ENCODE measurements around the gene CHMP4B. TPM values are rescaled to one million over a fixed set of nuclear protein-coding genes. Genes with fewer than 3 reads are reported as not detected.

The CHMP4B gene, protein sequence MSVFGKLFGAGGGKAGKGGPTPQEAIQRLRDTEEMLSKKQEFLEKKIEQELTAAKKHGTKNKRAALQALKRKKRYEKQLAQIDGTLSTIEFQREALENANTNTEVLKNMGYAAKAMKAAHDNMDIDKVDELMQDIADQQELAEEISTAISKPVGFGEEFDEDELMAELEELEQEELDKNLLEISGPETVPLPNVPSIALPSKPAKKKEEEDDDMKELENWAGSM
- total RNA-seq = 10 to 100 TPM; 45.1 to 64.7 (median 60.8) TPM
- 30.9 TPM for total RNA-seq (2013)
- total RNA-seq = 22.9 to 105 (median 43.0) reads per million in 29 experiments

GRCh38 chr20:33810885-33811775 lies at the start of gene CHMP4B:
Gene CHMP4B, plus strand, starts transcription at chr20:33811348. Its CDS starts 121 bp downstream, at chr20:33811469.
- WGBS (ENCODE audit: insufficient coverage) = under 1% methylated on average over 71 of the region's 71 CpGs
- ATAC-seq (replicated peaks in 1 of 4) (peak; percentile 97 to 99 (median 98)), DNase-seq (peak; percentile 95 to 99 (median 99))
- Histone ChIP-seq H3K4me1 (ENCODE audit: control insufficient read depth in 1 of 2, extremely low read depth in 1 of 2, insufficient read depth in 2 of 2, low read length in 2 of 2) (peaks cover 24 to 37% of the 10 kb centered on the region in 2 experiments), H3K27me3 (replicated peaks in 1 of 2; ENCODE audit: control insufficient read depth in 2 of 2, extremely low read depth in 1 of 2, insufficient read depth in 2 of 2, low read length in 1 of 2) (no peaks in the 10 kb centered on the region), H3K27ac (ENCODE audit: low read length) (peak within 1 kb of the TSS; percentile 54), H3K4me3 (ENCODE audit: control insufficient read depth in 1 of 2, extremely low read depth in 1 of 2, low read length in 1 of 2) (peak within 1 kb of the TSS; percentile 90 to 97), H3K36me3 (ENCODE audit: control insufficient read depth in 2 of 2, extremely low read depth in 1 of 2, insufficient read depth in 1 of 2, low read length in 1 of 2) (no peaks in the 10 kb centered on the region), H3K9me3 (no peaks in the 10 kb centered on the region)
- H3K27me3 Mint-ChIP-seq = no peaks in the 10 kb centered on the region
- H3K9me3 Mint-ChIP-seq = no peaks in the 10 kb centered on the region
- CTCF ChIA-PET = interaction anchor here in 1 of 2 donors (0.5 to 1.7 kb wide), 5 partner anchors 16 to 301 kb away, joined by 3 to 5 read pairs (median 3); partner anchors contain the start of gene EIF2S2
- peak within 1 kb of the TSS; percentile 79 to 94 for H3K27ac Mint-ChIP-seq
- peaks cover 9% of the 10 kb centered on the region for H3K36me3 Mint-ChIP-seq
- peaks cover 44 to 46% (median 45%) of the 10 kb centered on the region in 3 donors for H3K4me1 Mint-ChIP-seq
- peak within 1 kb of the TSS; percentile 92 to 99 (median 96) for H3K4me3 Mint-ChIP-seq
- POLR2A ChIA-PET = interaction anchor here (0.7 to 1.3 kb wide), 3 partner anchors 21 to 301 kb away, joined by 3 to 8 read pairs (median 7); partner anchors contain the start of genes EIF2S2 (in 1 of the 2) and RALY (in 1 of the 2)

DNA sequence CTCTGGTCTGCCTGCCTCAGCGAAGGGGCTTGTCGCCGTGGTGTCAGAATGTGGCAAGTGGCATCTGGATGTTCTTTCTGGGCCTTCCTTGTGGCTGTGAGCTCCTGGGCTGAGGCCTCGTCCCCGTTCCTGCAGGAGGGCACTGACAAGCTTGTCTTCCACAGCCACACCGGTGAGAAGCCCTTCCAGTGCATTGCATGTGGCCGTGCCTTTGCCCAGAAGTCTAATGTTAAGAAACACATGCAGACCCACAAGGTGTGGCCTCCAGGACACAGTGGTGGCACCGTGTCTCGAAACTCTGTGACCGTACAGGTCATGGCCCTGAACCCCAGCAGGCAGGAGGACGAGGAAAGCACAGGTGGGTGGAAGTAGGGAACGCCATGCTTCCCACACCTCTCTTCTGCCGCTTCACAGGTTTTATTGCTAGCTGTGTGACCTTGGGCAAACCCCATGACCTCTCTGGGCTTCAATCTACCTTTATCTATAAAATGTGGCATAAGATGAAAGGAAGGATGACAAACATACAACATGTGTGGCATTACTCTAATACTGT lies 49.4 kb upstream of the CHMP4B start:
- H3K36me3 ChIP-seq (ENCODE audit: control insufficient read depth in 2 of 2, extremely low read depth in 1 of 2, insufficient read depth in 1 of 2, low read length in 1 of 2) = peaks cover 7 to 9% of the 10 kb centered on the region in 2 donors
- Mint-ChIP-seq H3K4me3 (no peak overlapping the region), H3K9me3 (peaks cover 0 to 6% (median 5%) of the 10 kb centered on the region in 3 donors), H3K36me3 (peaks cover 40% of the 10 kb centered on the region), H3K27ac (no peak overlapping the region), H3K27me3 (no peaks in the 10 kb centered on the region), H3K4me1 (no peaks in the 10 kb centered on the region)
- DNase-seq (no peak), ATAC-seq (replicated peaks in 1 of 4) (no peak)
- ChIA-PET POLR2A (interaction anchor here in 1 of 2 donors (0.6 kb wide), 1 partner anchor 24 kb away, joined by 3 read pairs; no protein-coding TSS in a partner anchor), CTCF (no interaction called here)
- H3K9me3 ChIP-seq = no peaks in the 10 kb centered on the region
- H3K27me3 ChIP-seq (replicated peaks in 1 of 2; ENCODE audit: control insufficient read depth in 2 of 2, extremely low read depth in 1 of 2, insufficient read depth in 2 of 2, low read length in 1 of 2) = no peaks in the 10 kb centered on the region
- 93% methylated on average over 11 of the region's 13 CpGs for WGBS (ENCODE audit: insufficient coverage)
- H3K4me1 ChIP-seq (ENCODE audit: control insufficient read depth in 1 of 2, extremely low read depth in 1 of 2, insufficient read depth in 2 of 2, low read length in 2 of 2) = no peaks in the 10 kb centered on the region
- no peak overlapping the region for H3K27ac ChIP-seq (ENCODE audit: low read length)
- no peak overlapping the region for H3K4me3 ChIP-seq (ENCODE audit: control insufficient read depth in 1 of 2, extremely low read depth in 1 of 2, low read length in 1 of 2)

- Histone ChIP-seq H3K4me1 (ENCODE audit: control insufficient read depth in 1 of 2, extremely low read depth in 1 of 2, insufficient read depth in 2 of 2, low read length in 2 of 2) (no peaks in the 10 kb centered on the region), H3K27me3 (replicated peaks in 1 of 2; ENCODE audit: control insufficient read depth in 2 of 2, extremely low read depth in 1 of 2, insufficient read depth in 2 of 2, low read length in 1 of 2) (no peaks in the 10 kb centered on the region), H3K9me3 (no peaks in the 10 kb centered on the region), H3K27ac (ENCODE audit: low read length) (no peak overlapping the region), H3K4me3 (ENCODE audit: control insufficient read depth in 1 of 2, extremely low read depth in 1 of 2, low read length in 1 of 2) (no peak overlapping the region), H3K36me3 (ENCODE audit: control insufficient read depth in 2 of 2, extremely low read depth in 1 of 2, insufficient read depth in 1 of 2, low read length in 1 of 2) (peaks cover 0 to 14% of the 10 kb centered on the region in 2 donors)
- 100% methylated on average over 1 of the region's 2 CpGs for WGBS (ENCODE audit: insufficient coverage)
- no peak for DNase-seq
- H3K27me3 Mint-ChIP-seq = no peaks in the 10 kb centered on the region
- no peak overlapping the region for H3K27ac Mint-ChIP-seq
- no peaks in the 10 kb centered on the region for H3K4me1 Mint-ChIP-seq
- ChIA-PET CTCF (no interaction called here), POLR2A (no interaction called here)
- no peaks in the 10 kb centered on the region for H3K9me3 Mint-ChIP-seq
- no peak for ATAC-seq (replicated peaks in 1 of 4)
- H3K36me3 Mint-ChIP-seq = peaks cover 28% of the 10 kb centered on the region
- H3K4me3 Mint-ChIP-seq = no peak overlapping the region
These were observed 46.0 kb upstream of the CHMP4B start for GRCh38 chr20:33765099-33765498.

- DNase-seq (no peak), ATAC-seq (replicated peaks in 1 of 4) (no peak)
- H3K4me1 Mint-ChIP-seq = no peaks in the 10 kb centered on the region
- H3K27ac ChIP-seq (ENCODE audit: low read length) = no peak overlapping the region
- POLR2A ChIA-PET = interaction anchor here in 1 of 2 donors (0.6 kb wide), 1 partner anchor 233 kb away, joined by 3 read pairs; no protein-coding TSS in a partner anchor
- H3K9me3 ChIP-seq = no peaks in the 10 kb centered on the region
- CTCF ChIA-PET = no interaction called here
- no peaks in the 10 kb centered on the region for H3K27me3 Mint-ChIP-seq
- no peak overlapping the region for H3K27ac Mint-ChIP-seq
- H3K36me3 ChIP-seq (ENCODE audit: control insufficient read depth in 2 of 2, extremely low read depth in 1 of 2, insufficient read depth in 1 of 2, low read length in 1 of 2) = peaks cover 0 to 17% of the 10 kb centered on the region in 2 donors
- no peak overlapping the region for H3K4me3 Mint-ChIP-seq
- no peaks in the 10 kb centered on the region for H3K9me3 Mint-ChIP-seq
- H3K36me3 Mint-ChIP-seq = peaks cover 28% of the 10 kb centered on the region
- H3K4me3 ChIP-seq (ENCODE audit: control insufficient read depth in 1 of 2, extremely low read depth in 1 of 2, low read length in 1 of 2) = no peak overlapping the region
- H3K27me3 ChIP-seq (replicated peaks in 1 of 2; ENCODE audit: control insufficient read depth in 2 of 2, extremely low read depth in 1 of 2, insufficient read depth in 2 of 2, low read length in 1 of 2) = no peaks in the 10 kb centered on the region
- H3K4me1 ChIP-seq (ENCODE audit: control insufficient read depth in 1 of 2, extremely low read depth in 1 of 2, insufficient read depth in 2 of 2, low read length in 2 of 2) = no peaks in the 10 kb centered on the region
- 100% methylated on average over 2 of the region's 5 CpGs for WGBS (ENCODE audit: insufficient coverage)
These were observed 45.6 kb upstream of the CHMP4B start for GRCh38 chr20:33765592-33765991.

- H3K27me3 ChIP-seq (replicated peaks in 1 of 2; ENCODE audit: control insufficient read depth in 2 of 2, extremely low read depth in 1 of 2, insufficient read depth in 2 of 2, low read length in 1 of 2) = no peaks in the 10 kb centered on the region
- Mint-ChIP-seq H3K27ac (no peak overlapping the region), H3K4me1 (no peaks in the 10 kb centered on the region), H3K9me3 (no peaks in the 10 kb centered on the region), H3K36me3 (peaks cover 28% of the 10 kb centered on the region), H3K4me3 (no peak overlapping the region), H3K27me3 (no peaks in the 10 kb centered on the region)
- WGBS (ENCODE audit: insufficient coverage) = 94% methylated on average over 7 of the region's 9 CpGs
- H3K9me3 ChIP-seq = no peaks in the 10 kb centered on the region
- H3K4me1 ChIP-seq (ENCODE audit: control insufficient read depth in 1 of 2, extremely low read depth in 1 of 2, insufficient read depth in 2 of 2, low read length in 2 of 2) = no peaks in the 10 kb centered on the region
- DNase-seq (no peak), ATAC-seq (replicated peaks in 1 of 4) (no peak)
- ChIA-PET CTCF (interaction anchor here in 1 of 2 donors (0.6 to 0.7 kb wide), 2 partner anchors 115 to 148 kb away, joined by 3 to 4 read pairs; no protein-coding TSS in a partner anchor), POLR2A (interaction anchor here in 1 of 2 donors (0.7 kb wide), 1 partner anchor 226 kb away, joined by 3 read pairs; no protein-coding TSS in a partner anchor)
- no peak overlapping the region for H3K4me3 ChIP-seq (ENCODE audit: control insufficient read depth in 1 of 2, extremely low read depth in 1 of 2, low read length in 1 of 2)
- no peak overlapping the region for H3K27ac ChIP-seq (ENCODE audit: low read length)
- H3K36me3 ChIP-seq (ENCODE audit: control insufficient read depth in 2 of 2, extremely low read depth in 1 of 2, insufficient read depth in 1 of 2, low read length in 1 of 2) = peaks cover 0 to 17% of the 10 kb centered on the region in 2 donors
These were observed 44.5 kb upstream of the CHMP4B start for GRCh38 chr20:33766686-33767085.

- H3K27ac Mint-ChIP-seq = no peak overlapping the region
- no peak overlapping the region for H3K4me3 Mint-ChIP-seq
- DNase-seq (no peak), ATAC-seq (replicated peaks in 1 of 4) (no peak)
- no peaks in the 10 kb centered on the region for H3K27me3 Mint-ChIP-seq
- H3K36me3 Mint-ChIP-seq = peaks cover 29% of the 10 kb centered on the region
- H3K4me1 Mint-ChIP-seq = no peaks in the 10 kb centered on the region
- no peaks in the 10 kb centered on the region for H3K9me3 ChIP-seq
- no peaks in the 10 kb centered on the region for H3K27me3 ChIP-seq (replicated peaks in 1 of 2; ENCODE audit: control insufficient read depth in 2 of 2, extremely low read depth in 1 of 2, insufficient read depth in 2 of 2, low read length in 1 of 2)
- no peak overlapping the region for H3K27ac ChIP-seq (ENCODE audit: low read length)
- H3K4me3 ChIP-seq (ENCODE audit: control insufficient read depth in 1 of 2, extremely low read depth in 1 of 2, low read length in 1 of 2) = no peak overlapping the region
- CTCF ChIA-PET = interaction anchor here in 1 of 2 donors (0.7 kb wide), 1 partner anchor 1073 kb away, joined by 4 read pairs; no protein-coding TSS in a partner anchor
- H3K4me1 ChIP-seq (ENCODE audit: control insufficient read depth in 1 of 2, extremely low read depth in 1 of 2, insufficient read depth in 2 of 2, low read length in 2 of 2) = no peaks in the 10 kb centered on the region
- H3K9me3 Mint-ChIP-seq = no peaks in the 10 kb centered on the region
- WGBS (ENCODE audit: insufficient coverage) = 100% methylated on average over 1 of the region's 2 CpGs
- POLR2A ChIA-PET = interaction anchor here in 1 of 2 donors (0.6 kb wide), 1 partner anchor 63 kb away, joined by 4 read pairs; no protein-coding TSS in a partner anchor
- peaks cover 0 to 17% of the 10 kb centered on the region in 2 donors for H3K36me3 ChIP-seq (ENCODE audit: control insufficient read depth in 2 of 2, extremely low read depth in 1 of 2, insufficient read depth in 1 of 2, low read length in 1 of 2)
These were observed 43.4 kb upstream of the CHMP4B start for GRCh38 chr20:33767777-33768138.
